DMS153 (cell line): ENCODE measurements around the gene BAHCC1.

Source experiments
- DNase-seq: peaks from one replicate; lab custom pipeline; 2025; lab: John Stamatoyannopoulos, UW

BAHCC1 gene

GRCh38 chr17:81514739-81515529 is 119.7 kb downstream of the BAHCC1 start:
- peak; percentile 80 for DNase-seq

- DNase-seq, result no peak
Observed at GRCh38 chr17:81515530-81516041, 120.3 kb downstream of the BAHCC1 start.
